K562 (cell line): ENCODE data around the gene KCNIP2. TPM values are rescaled to one million over a fixed set of nuclear protein-coding genes. Genes with fewer than 3 reads are reported as not detected.

ENCODE experiments used
- ATAC-seq: fragments of 200-7000 bp; cut with Tn5 transposase; 3 replicates; pipeline ENCODE4 v1.9.1; 2020; ENCODE audit warnings: moderate library complexity
- BruUV-seq: library from RNA; stranded (reverse); fragments of 400-500 nt; replicated peaks from 2 replicates; lab custom pipeline; 2021; lab: Mats Ljungman, UMichigan
- CTCF ChIA-PET: fragments of 300-600 bp; formaldehyde crosslinking; extraction: SDS; loops from one replicate; lab custom pipeline; 2021; ENCODE audit warnings: low intra/inter-chr PET ratio; lab: Yijun Ruan, JAX
- POLR2A ChIA-PET: fragments of 300-600, 350-650 bp; sonication (Branson Sonifier 250); formaldehyde crosslinking; extraction: SDS; loops from one replicate; lab custom pipeline; 2021; ENCODE audit warnings: antibody characterized with exemption, inconsistent platforms; lab: Yijun Ruan, JAX
- DNase-seq, 4 experiments: peaks; one replicate each; pipeline versions ENCODE4 v3.0.0 to v3.0.0-alpha.2; 2011 to 2018; ENCODE audit warnings: low spot score in 3 of 4, mixed read lengths in 3 of 4; ENCODE audit errors: extremely low read depth in 1 of 4
- FAIRE-seq: peaks from 2 replicates; lab custom pipeline; 2011; peaks lifted over from hg19 to GRCh38; lab: Jason Lieb, UNC
- H2AFZ ChIP-seq: 2 replicates; pipeline ENCODE4 v1.6.0; 2011; ENCODE audit warnings: low read depth, low read length, control low read depth, inconsistent platforms
- H3K27ac ChIP-seq: fragments of 200-600 bp; 3 replicates; pipeline ENCODE4 v1.8.0; 2011; ENCODE audit warnings: low read depth, mild to moderate bottlenecking, control low read depth, inconsistent platforms, low read length, moderate library complexity, mixed read lengths; ENCODE audit errors: extremely low read depth
- H3K27me3 ChIP-seq, 2 experiments: fragments of 300-600 bp in 1 of 2; 2 replicates in 1 of 2; 3 replicates in 1 of 2; pipeline versions ENCODE4 v1.6.0 to v1.8.0; 2011; ENCODE audit warnings: inconsistent platforms in 2 of 2, low read length in 2 of 2, mild to moderate bottlenecking in 1 of 2, mixed read lengths in 1 of 2, moderate library complexity in 1 of 2; ENCODE audit not compliant: control insufficient read depth in 2 of 2, insufficient read depth in 2 of 2
- H3K36me3 ChIP-seq: fragments of 300-600 bp; 3 replicates; pipeline ENCODE4 v1.8.0; 2011; ENCODE audit warnings: mild to moderate bottlenecking, low read length, inconsistent platforms; ENCODE audit not compliant: control insufficient read depth, insufficient read depth
- H3K4me1 ChIP-seq, 2 experiments: fragments of 200-600 bp in 1 of 2; replicated peaks in 1 of 2; 2 replicates in 1 of 2; 3 replicates in 1 of 2; pipeline versions ENCODE4 v1.5.1 to v1.8.0; 2011; ENCODE audit warnings: inconsistent platforms in 2 of 2, low read length in 2 of 2, mild to moderate bottlenecking in 1 of 2, mixed read lengths in 1 of 2, moderate library complexity in 1 of 2; ENCODE audit not compliant: control insufficient read depth in 2 of 2, insufficient read depth in 2 of 2
- H3K4me2 ChIP-seq: 2 replicates; pipeline ENCODE4 v1.6.1; 2011; ENCODE audit warnings: low read length, control low read depth, inconsistent platforms, mixed read lengths; ENCODE audit not compliant: insufficient read depth
- H3K4me3 ChIP-seq: fragments of 200-600 bp; sonication (generic), shearing (Covaris generic); 2 replicates; pipeline ENCODE4 v1.5.1; 2016; ENCODE audit warnings: control low read depth, inconsistent platforms
- H3K79me2 ChIP-seq: fragments of 200-600 bp; 3 replicates; pipeline ENCODE4 v1.8.0; 2011; ENCODE audit warnings: low read length, inconsistent platforms; ENCODE audit not compliant: control insufficient read depth, insufficient read depth
- H3K9ac ChIP-seq, 2 experiments: 2 replicates each; pipeline versions ENCODE4 v1.6.0 to v1.6.1; 2011; ENCODE audit warnings: low read depth in 2 of 2, low read length in 2 of 2, control low read depth in 1 of 2, inconsistent platforms in 1 of 2, mild to moderate bottlenecking in 1 of 2, mixed read lengths in 1 of 2; ENCODE audit not compliant: insufficient read depth in 1 of 2
- H3K9me1 ChIP-seq: one replicate; pipeline ENCODE4 v1.6.0; 2011; ENCODE audit warnings: inconsistent platforms, mild to moderate bottlenecking, low read length, moderate library complexity; ENCODE audit not compliant: control insufficient read depth, insufficient read depth
- H3K9me3 ChIP-seq: replicated peaks from 2 replicates; pipeline ENCODE4 v1.5.1; 2011; ENCODE audit warnings: low read depth, low read length, inconsistent platforms; ENCODE audit not compliant: control insufficient read depth, insufficient read depth
- H4K20me1 ChIP-seq: replicated peaks from 2 replicates; pipeline ENCODE4 v1.6.1; 2011; ENCODE audit warnings: low read length, inconsistent platforms, mixed read lengths; ENCODE audit not compliant: control insufficient read depth, insufficient read depth
- ARID3A ChIP-seq: IDR thresholded peaks from 2 replicates; pipeline ENCODE4 v1.6.1; 2012; ENCODE audit warnings: low read depth, low read length, improper control_type of control experiment, borderline replicate concordance
- CXXC5 ChIP-seq: fragments of 250-450 bp; sonication (Bioruptor Pico); IDR thresholded peaks from 2 replicates; pipeline ENCODE4 v1.8.0; 2022; ENCODE audit warnings: inconsistent platforms, mild to moderate bottlenecking, moderate library complexity
- PRDM10 ChIP-seq: fragments of 450-650 bp; IDR thresholded peaks from 2 replicates; pipeline ENCODE4 v1.6.1; 2018; ENCODE audit not compliant: partially characterized antibody
- ZNF449 ChIP-seq: fragments of 250-450 bp; sonication (Bioruptor Pico); IDR thresholded peaks from 2 replicates; pipeline ENCODE4 v1.8.0; 2022; ENCODE audit warnings: moderate library complexity, mild to moderate bottlenecking, inconsistent platforms
- WGBS: fragments of 100-300 bp; shearing (Covaris generic); methylation state at CpG from one replicate; pipeline ENCODE4 v1.1.6; 2016; ENCODE audit warnings: low coverage, mixed read lengths; ENCODE audit not compliant: insufficient coverage; ENCODE audit errors: missing lambda C conversion rate; 5-methylcytosine and 5-hydroxymethylcytosine counted together
- in situ Hi-C: fragments of 300-500 bp; cut with MboI; formaldehyde crosslinking; loops from 4 replicates; pipeline ENCODE4 v1.15.0; 2018; ENCODE audit warnings: inconsistent platforms, mixed read lengths
- intact Hi-C: fragments of 100-400 bp; cut with micrococcal nuclease; formaldehyde crosslinking; loops from 2 replicates; pipeline ENCODE4 v1.14.2; 2022
- polyA plus RNA-seq, 8 experiments: library from polyadenylated mRNA; depleted of rRNA in 4 of 8; stranded (reverse) in 5 of 8; unstranded in 3 of 8; fragments of >200 nt; fragmentation: Nextera tagmentation in 2 of 8; fragmentation: Illumina TruSeq in 1 of 8; extraction: Ambion mirVana in 2 of 8; extraction: Trizol in 1 of 8; gene quantifications; 2 replicates each; pipeline versions ENCODE4 v1.2.1 to v1.2.3, GENCODE V29; 2011 to 2014; ENCODE audit warnings: inconsistent platforms in 1 of 8, missing spikeins in 1 of 8
- total RNA-seq, 7 experiments: library from RNA; depleted of rRNA in 6 of 7; stranded (reverse); fragments of >200 nt in 6 of 7; fragmentation: Illumina TruSeq in 2 of 7; extraction: Trizol in 2 of 7; gene quantifications; 2 replicates each; pipeline versions ENCODE4 v1.2.1 to v1.2.3, GENCODE V29; 2011 to 2021; ENCODE audit warnings: low replicate concordance in 1 of 7

KCNIP2 gene
- total and polyA plus RNA-seq, 9 of the 15 experiments (the other 6 are each of a cell fraction or from before 2014, with no cell fraction given) = 2.5 to 7.6 (median 4.1) TPM

- TF ChIP-seq ARID3A (no peak), ZNF449 (CRISPR knock-in tag) (no peak)
Measured at GRCh38 chr10:101827919-101828600, 15.5 kb downstream of the KCNIP2 start (continued).

- in situ Hi-C loops = loop anchor here (25.0 kb wide), 4 partner anchors 535 to 785 kb away; partner anchors contain the start of genes ACTR1A, CUEDC2 and SUFU
- POLR2A ChIA-PET = interaction anchor here (0.7 to 1.3 kb wide), 3 partner anchors 9 to 757 kb away, joined by 3 to 5 read pairs (median 3); partner anchors contain the start of gene OGA
- H3K9me3 ChIP-seq = no peaks in the 10 kb centered on the region
Measured at GRCh38 chr10:101826852-101827434, 16.7 kb downstream of the KCNIP2 start.

More at GRCh38 chr10:101826852-101827434, 16.7 kb downstream of the KCNIP2 start:
- H3K9me1 ChIP-seq = peaks cover 9% of the 10 kb centered on the region
- H3K4me3 ChIP-seq = no peak overlapping the region
- H3K79me2 ChIP-seq = peaks cover 18% of the 10 kb centered on the region
- 0 out of 2 replicates have a peak, but pooled peaks cover 6% of the 10 kb centered on the region for H4K20me1 ChIP-seq
- H3K4me1 ChIP-seq = peaks cover 42 to 58% of the 10 kb centered on the region in 2 experiments
- peaks cover 31% of the 10 kb centered on the region; the same call in 2 of the 3 replicates for H3K36me3 ChIP-seq
- FAIRE-seq (no peak), DNase-seq (peak in 3 of 4 experiments; percentile 1 to 3 (median 2)), ATAC-seq (no peak)
- intact Hi-C loops = no loop called here
- no peak overlapping the region for H3K27ac ChIP-seq
- CTCF ChIA-PET = no interaction called here
- 86% methylated on average over 2 of the region's 5 CpGs for WGBS
- TF ChIP-seq PRDM10 = peak; percentile 81
- no peak for TF ChIP-seq CXXC5
- H3K4me2 ChIP-seq = no peak overlapping the region
- no peaks in the 10 kb centered on the region for H3K27me3 ChIP-seq
- no TSS peak for BruUV-seq
- no peak overlapping the region for H2AFZ ChIP-seq
- peak overlapping the region in 1 of 2 experiments; percentile 23; a peak in 1 of 4 replicates for H3K9ac ChIP-seq
